ENCODE measurements around the gene G6PD. TPM values are rescaled to one million over a fixed set of nuclear protein-coding genes. Genes with fewer than 3 reads are reported as not detected.

The G6PD gene
- total and polyA plus RNA-seq, 10 of the 15 experiments (the other 5 are each of a cell fraction or from before 2014, with no cell fraction given) = 1.6 to 62.5 (median 28.4) TPM

- RAD21 ChIA-PET (ENCODE audit: unreplicated experiment) = interaction anchor here (1.2 kb wide), 1 partner anchor 32 kb away, joined by 4 read pairs; no protein-coding TSS in a partner anchor
- POLR2A ChIA-PET = interaction anchor here (1.6 kb wide), 1 partner anchor 71 kb away, joined by 4 read pairs; no protein-coding TSS in a partner anchor
- CTCF ChIA-PET = no interaction called here
- in situ Hi-C loops (cut with MboI) = no loop called here
- Histone ChIP-seq H3K9me3 (replicated peaks; ENCODE audit: control insufficient read depth, insufficient read depth, low read length) (no peaks in the 10 kb centered on the region; the same call in 2 of the 3 replicates), H3K4me1 (ENCODE audit: control insufficient read depth, insufficient read depth, low read length) (peaks cover 8% of the 10 kb centered on the region; the same call in 1 of the 2 replicates), H3K27ac (ENCODE audit: control insufficient read depth, insufficient read depth) (no peak overlapping the region), H3K4me2 (ENCODE audit: control insufficient read depth, insufficient read depth) (no peak overlapping the region), H2AFZ (ENCODE audit: control insufficient read depth, low read depth, low read length) (no peak overlapping the region), H3K27me3 (replicated peaks in 1 of 2; ENCODE audit: control insufficient read depth in 2 of 2, insufficient read depth in 2 of 2, low read length in 1 of 2) (no peaks in the 10 kb centered on the region), H3K4me3 (no peak overlapping the region), H3K36me3 (ENCODE audit: control insufficient read depth in 2 of 2, insufficient read depth in 2 of 2, low read length in 1 of 2) (peaks cover 0 to 2% of the 10 kb centered on the region in 2 experiments; a peak in 2 of 4 replicates), H4K20me1 (ENCODE audit: control insufficient read depth, insufficient read depth) (no peaks in the 10 kb centered on the region), H3K79me2 (ENCODE audit: control insufficient read depth, insufficient read depth, low read length) (peaks cover 16% of the 10 kb centered on the region), H3K9ac (ENCODE audit: control insufficient read depth, insufficient read depth, low read length) (no peak overlapping the region)
- SMC1A ChIA-PET (ENCODE audit: uncharacterized antibody, unreplicated experiment) = no interaction called here
- WGBS (ENCODE audit: insufficient coverage, insufficient replicate concordance, low lambda C conversion rate, missing lambda C conversion rate) = 49% methylated on average over 7 of the region's 7 CpGs
- BruUV-seq (replicated peaks) = no TSS peak
- no peak for FAIRE-seq
- TF ChIP-seq POLR2AphosphoS2 (IDR thresholded peaks at IDR 0.05; ENCODE audit: low read depth, low read length) (peak; percentile 45; the same call in 1 of the 2 replicates), NFIC (IDR thresholded peaks at IDR 0.05; ENCODE audit: low read depth, low read length) (no peak)
- TF ChIP-seq, protein P1, sequence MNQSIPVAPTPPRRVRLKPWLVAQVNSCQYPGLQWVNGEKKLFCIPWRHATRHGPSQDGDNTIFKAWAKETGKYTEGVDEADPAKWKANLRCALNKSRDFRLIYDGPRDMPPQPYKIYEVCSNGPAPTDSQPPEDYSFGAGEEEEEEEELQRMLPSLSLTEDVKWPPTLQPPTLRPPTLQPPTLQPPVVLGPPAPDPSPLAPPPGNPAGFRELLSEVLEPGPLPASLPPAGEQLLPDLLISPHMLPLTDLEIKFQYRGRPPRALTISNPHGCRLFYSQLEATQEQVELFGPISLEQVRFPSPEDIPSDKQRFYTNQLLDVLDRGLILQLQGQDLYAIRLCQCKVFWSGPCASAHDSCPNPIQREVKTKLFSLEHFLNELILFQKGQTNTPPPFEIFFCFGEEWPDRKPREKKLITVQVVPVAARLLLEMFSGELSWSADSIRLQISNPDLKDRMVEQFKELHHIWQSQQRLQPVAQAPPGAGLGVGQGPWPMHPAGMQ (IDR thresholded peaks at IDR 0.05; ENCODE audit: borderline replicate concordance) = no peak
- no peak for DNase-seq (ENCODE audit: low read depth, low spot score)
- ATAC-seq = no peak
- intact Hi-C loops (cut with micrococcal nuclease; ENCODE audit: unreplicated experiment) = no loop called here
Observed at GRCh38 chrX:154483325-154483724, 63.3 kb downstream of the G6PD start.

- ChIA-PET SMC1A (ENCODE audit: uncharacterized antibody, unreplicated experiment) (interaction anchor here (0.6 kb wide), 1 partner anchor 26 kb away, joined by 3 read pairs; no protein-coding TSS in a partner anchor), RAD21 (ENCODE audit: unreplicated experiment) (no interaction called here), CTCF (interaction anchor here (0.9 kb wide), 1 partner anchor 109 kb away, joined by 4 read pairs; no protein-coding TSS in a partner anchor), POLR2A (interaction anchor here (1.6 kb wide), 1 partner anchor 71 kb away, joined by 4 read pairs; no protein-coding TSS in a partner anchor)
- WGBS (ENCODE audit: insufficient coverage, insufficient replicate concordance, low lambda C conversion rate, missing lambda C conversion rate) = 48% methylated on average over 6 of the region's 7 CpGs
- Histone ChIP-seq H3K4me1 (ENCODE audit: control insufficient read depth, insufficient read depth, low read length) (peaks cover 8% of the 10 kb centered on the region; the same call in 1 of the 2 replicates), H3K27me3 (replicated peaks in 1 of 2; ENCODE audit: control insufficient read depth in 2 of 2, insufficient read depth in 2 of 2, low read length in 1 of 2) (no peaks in the 10 kb centered on the region), H3K79me2 (ENCODE audit: control insufficient read depth, insufficient read depth, low read length) (peaks cover 16% of the 10 kb centered on the region), H4K20me1 (ENCODE audit: control insufficient read depth, insufficient read depth) (no peaks in the 10 kb centered on the region), H3K27ac (ENCODE audit: control insufficient read depth, insufficient read depth) (no peak overlapping the region), H3K9me3 (replicated peaks; ENCODE audit: control insufficient read depth, insufficient read depth, low read length) (no peaks in the 10 kb centered on the region; the same call in 2 of the 3 replicates), H2AFZ (ENCODE audit: control insufficient read depth, low read depth, low read length) (no peak overlapping the region), H3K4me3 (no peak overlapping the region), H3K4me2 (ENCODE audit: control insufficient read depth, insufficient read depth) (no peak overlapping the region), H3K9ac (ENCODE audit: control insufficient read depth, insufficient read depth, low read length) (no peak overlapping the region), H3K36me3 (ENCODE audit: control insufficient read depth in 2 of 2, insufficient read depth in 2 of 2, low read length in 1 of 2) (peaks cover 0 to 2% of the 10 kb centered on the region in 2 experiments; a peak in 2 of 4 replicates)
- ATAC-seq (no peak), DNase-seq (ENCODE audit: low read depth, low spot score) (no peak), FAIRE-seq (no peak)
- intact Hi-C loops (cut with micrococcal nuclease; ENCODE audit: unreplicated experiment) = no loop called here
- in situ Hi-C loops (cut with MboI) = no loop called here
- BruUV-seq (replicated peaks) = no TSS peak
- TF ChIP-seq PAX8 (IDR thresholded peaks at IDR 0.05) (no peak), SPI1 (IDR thresholded peaks at IDR 0.05; ENCODE audit: borderline replicate concordance, insufficient read depth, low read depth, low read length) (no peak), PAX5 (IDR thresholded peaks at IDR 0.05; ENCODE audit: borderline replicate concordance, low read depth, low read length) (no peak), ATF7 (IDR thresholded peaks at IDR 0.05; ENCODE audit: low read depth) (no peak), SMAD1 (IDR thresholded peaks at IDR 0.05; ENCODE audit: low read depth, partially characterized antibody) (no peak), TCF7 (IDR thresholded peaks at IDR 0.05; ENCODE audit: borderline replicate concordance) (no peak), NR2C2 (IDR thresholded peaks at IDR 0.05; ENCODE audit: borderline replicate concordance, control insufficient read depth, insufficient read length, low read depth) (no peak), STAT1 (conservative IDR thresholded peaks at IDR 0.05) (no peak)
- TF ChIP-seq, protein P2, sequence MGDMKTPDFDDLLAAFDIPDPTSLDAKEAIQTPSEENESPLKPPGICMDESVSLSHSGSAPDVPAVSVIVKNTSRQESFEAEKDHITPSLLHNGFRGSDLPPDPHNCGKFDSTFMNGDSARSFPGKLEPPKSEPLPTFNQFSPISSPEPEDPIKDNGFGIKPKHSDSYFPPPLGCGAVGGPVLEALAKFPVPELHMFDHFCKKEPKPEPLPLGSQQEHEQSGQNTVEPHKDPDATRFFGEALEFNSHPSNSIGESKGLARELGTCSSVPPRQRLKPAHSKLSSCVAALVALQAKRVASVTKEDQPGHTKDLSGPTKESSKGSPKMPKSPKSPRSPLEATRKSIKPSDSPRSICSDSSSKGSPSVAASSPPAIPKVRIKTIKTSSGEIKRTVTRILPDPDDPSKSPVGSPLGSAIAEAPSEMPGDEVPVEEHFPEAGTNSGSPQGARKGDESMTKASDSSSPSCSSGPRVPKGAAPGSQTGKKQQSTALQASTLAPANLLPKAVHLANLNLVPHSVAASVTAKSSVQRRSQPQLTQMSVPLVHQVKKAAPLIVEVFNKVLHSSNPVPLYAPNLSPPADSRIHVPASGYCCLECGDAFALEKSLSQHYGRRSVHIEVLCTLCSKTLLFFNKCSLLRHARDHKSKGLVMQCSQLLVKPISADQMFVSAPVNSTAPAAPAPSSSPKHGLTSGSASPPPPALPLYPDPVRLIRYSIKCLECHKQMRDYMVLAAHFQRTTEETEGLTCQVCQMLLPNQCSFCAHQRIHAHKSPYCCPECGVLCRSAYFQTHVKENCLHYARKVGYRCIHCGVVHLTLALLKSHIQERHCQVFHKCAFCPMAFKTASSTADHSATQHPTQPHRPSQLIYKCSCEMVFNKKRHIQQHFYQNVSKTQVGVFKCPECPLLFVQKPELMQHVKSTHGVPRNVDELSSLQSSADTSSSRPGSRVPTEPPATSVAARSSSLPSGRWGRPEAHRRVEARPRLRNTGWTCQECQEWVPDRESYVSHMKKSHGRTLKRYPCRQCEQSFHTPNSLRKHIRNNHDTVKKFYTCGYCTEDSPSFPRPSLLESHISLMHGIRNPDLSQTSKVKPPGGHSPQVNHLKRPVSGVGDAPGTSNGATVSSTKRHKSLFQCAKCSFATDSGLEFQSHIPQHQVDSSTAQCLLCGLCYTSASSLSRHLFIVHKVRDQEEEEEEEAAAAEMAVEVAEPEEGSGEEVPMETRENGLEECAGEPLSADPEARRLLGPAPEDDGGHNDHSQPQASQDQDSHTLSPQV (IDR thresholded peaks at IDR 0.05) = no peak
Observed at GRCh38 chrX:154482786-154483185, 63.9 kb downstream of the G6PD start.
